ENCODE results near the gene KRTAP6-1. TPM values are rescaled to one million over a fixed set of nuclear protein-coding genes. Genes with fewer than 3 reads are reported as not detected.

Gene KRTAP6-1
- total and polyA plus RNA-seq, 12 donors: not detected

GRCh38 chr21:30625449-30626165 lies 11.9 kb upstream of the KRTAP6-1 start:
- H3K4me1 ChIP-seq (replicated peaks in 1 of 2): no peaks in the 10 kb centered on the region
- no peaks in the 10 kb centered on the region for H3K9me3 ChIP-seq (replicated peaks in 1 of 3)
- no peaks in the 10 kb centered on the region for H3K36me3 ChIP-seq (replicated peaks in 1 of 2)
- DNase-seq: no peak
- no peak overlapping the region for H3K27ac ChIP-seq
- TF ChIP-seq CTCF (IDR thresholded peaks at IDR 0.05) (no peak), POLR2A (IDR thresholded peaks at IDR 0.05) (no peak)
- intact Hi-C loops (cut with DNase I): no loop called here
- WGBS, 4 donors: 66 to 89% (median 71%) methylated on average over 4 of the region's 4 CpGs
- no peak overlapping the region for H3K4me3 ChIP-seq
- no peaks in the 10 kb centered on the region for H3K27me3 ChIP-seq

- DNase-seq: no peak
- TF ChIP-seq CTCF (IDR thresholded peaks at IDR 0.05) (no peak), POLR2A (IDR thresholded peaks at IDR 0.05) (no peak)
- Histone ChIP-seq H3K4me1 (replicated peaks in 1 of 2) (no peaks in the 10 kb centered on the region), H3K9me3 (replicated peaks in 1 of 3) (no peaks in the 10 kb centered on the region), H3K27me3 (no peaks in the 10 kb centered on the region), H3K36me3 (replicated peaks in 1 of 2) (no peaks in the 10 kb centered on the region), H3K27ac (no peak overlapping the region), H3K4me3 (no peak overlapping the region)
- WGBS, 4 donors: 63 to 89% (median 78%) methylated on average over 3 of the region's 3 CpGs
- intact Hi-C loops (cut with DNase I): no loop called here
Measured at GRCh38 chr21:30623362-30623761, 9.6 kb upstream of the KRTAP6-1 start.

- H3K4me3 ChIP-seq: no peak within 1 kb of the TSS
- H3K36me3 ChIP-seq (replicated peaks in 1 of 2): no peaks in the 10 kb centered on the region
- intact Hi-C loops (cut with DNase I): no loop called here
- no peaks in the 10 kb centered on the region for H3K4me1 ChIP-seq (replicated peaks in 1 of 2)
- H3K9me3 ChIP-seq (replicated peaks in 1 of 3): no peaks in the 10 kb centered on the region
- TF ChIP-seq POLR2A (IDR thresholded peaks at IDR 0.05) (no peak), CTCF (IDR thresholded peaks at IDR 0.05) (no peak)
- 72 to 82% (median 78%) methylated on average over 3 of the region's 3 CpGs for WGBS, 4 donors
- H3K27ac ChIP-seq: no peak within 1 kb of the TSS
- DNase-seq: no peak
- H3K27me3 ChIP-seq: no peaks in the 10 kb centered on the region
Measured at GRCh38 chr21:30620522-30620921, 6.8 kb upstream of the KRTAP6-1 start, which contains the start of gene KRTAP20-4. TSS of gene KRTAP20-4 (plus strand) at chr21:30620627.

- Histone ChIP-seq H3K9me3 (replicated peaks in 1 of 3) (no peaks in the 10 kb centered on the region), H3K27me3 (no peaks in the 10 kb centered on the region), H3K4me1 (replicated peaks in 1 of 2) (no peaks in the 10 kb centered on the region), H3K27ac (no peak overlapping the region), H3K4me3 (no peak overlapping the region), H3K36me3 (replicated peaks in 1 of 2) (no peaks in the 10 kb centered on the region)
- no peak for DNase-seq
- intact Hi-C loops (cut with DNase I): no loop called here
- no peak for TF ChIP-seq POLR2A (IDR thresholded peaks at IDR 0.05)
- TF ChIP-seq CTCF (IDR thresholded peaks at IDR 0.05): no peak
Measured at GRCh38 chr21:30620080-30620479, 6.3 kb upstream of the KRTAP6-1 start.
